Glomerular visceral epithelial cell (primary cell): ENCODE data around the gene FOXN3.

Experiments used
- DNase-seq: peaks from one replicate; pipeline ENCODE4 v3.0.0-alpha.2; 2016; ENCODE audit errors: extremely low spot score

Gene FOXN3

GRCh38 chr14:89197623-89198022, 219.4 kb downstream of the FOXN3 start:
- no peak for DNase-seq

- DNase-seq, result no peak
Observed at GRCh38 chr14:89196545-89196944, 220.5 kb downstream of the FOXN3 start.

GRCh38 chr14:89194376-89194775, 222.7 kb downstream of the FOXN3 start:
- no peak for DNase-seq

- no peak for DNase-seq
Observed at GRCh38 chr14:89190765-89191513, 226.1 kb downstream of the FOXN3 start.

- DNase-seq, result no peak
Observed at GRCh38 chr14:89188492-89188891, 228.5 kb downstream of the FOXN3 start.

- DNase-seq, result no peak
Observed at GRCh38 chr14:89187501-89187900, 229.5 kb downstream of the FOXN3 start.

GRCh38 chr14:89186856-89187376, 230.1 kb downstream of the FOXN3 start:
- no peak for DNase-seq

- DNase-seq, result no peak
Observed at GRCh38 chr14:89185919-89186855, 230.8 kb downstream of the FOXN3 start.

GRCh38 chr14:89184952-89185351, 232.1 kb downstream of the FOXN3 start:
- no peak for DNase-seq

- DNase-seq, result no peak
Observed at GRCh38 chr14:89182326-89182725, 234.7 kb downstream of the FOXN3 start.

- no peak for DNase-seq
Observed at GRCh38 chr14:89180546-89180945, 236.5 kb downstream of the FOXN3 start.

- DNase-seq, result no peak
Observed at GRCh38 chr14:89179891-89180404, 237.1 kb downstream of the FOXN3 start.

GRCh38 chr14:89178800-89179535, 238.1 kb downstream of the FOXN3 start:
- DNase-seq, result no peak

- DNase-seq, result no peak
Observed at GRCh38 chr14:89178376-89178775, 238.7 kb downstream of the FOXN3 start.

GRCh38 chr14:89175881-89176799, 240.9 kb downstream of the FOXN3 start:
- DNase-seq, result no peak

GRCh38 chr14:89171628-89172027, 245.4 kb downstream of the FOXN3 start:
- no peak for DNase-seq

GRCh38 chr14:89171168-89171567, 245.9 kb downstream of the FOXN3 start:
- DNase-seq, result no peak

- DNase-seq, result no peak
Observed at GRCh38 chr14:89167705-89168104, 249.3 kb downstream of the FOXN3 start.

GRCh38 chr14:89166633-89167032, 250.4 kb downstream of the FOXN3 start:
- DNase-seq, result no peak
